ENCODE measurements around the gene HECW1. TPM values are rescaled to one million over a fixed set of nuclear protein-coding genes. Genes with fewer than 3 reads are reported as not detected.

The HECW1 gene
- total RNA-seq, 1 donor from 2014 or later = 54.7 TPM

GRCh38 chr7:43509906-43510305 is 397.5 kb downstream of the HECW1 start:
- no peak for DNase-seq

GRCh38 chr7:43511029-43511428 is 398.6 kb downstream of the HECW1 start:
- DNase-seq = no peak

- DNase-seq = no peak
Observed at GRCh38 chr7:43511769-43512515, 399.5 kb downstream of the HECW1 start.

GRCh38 chr7:43513251-43513650 is 400.8 kb downstream of the HECW1 start:
- DNase-seq = no peak

GRCh38 chr7:43516581-43517342 is 404.3 kb downstream of the HECW1 start:
- DNase-seq = no peak

GRCh38 chr7:43517464-43517863 is 405.0 kb downstream of the HECW1 start:
- DNase-seq = no peak

- no peak for DNase-seq
Observed at GRCh38 chr7:43520201-43520600, 407.8 kb downstream of the HECW1 start.

GRCh38 chr7:43522406-43523156 is 410.1 kb downstream of the HECW1 start:
- DNase-seq = no peak

GRCh38 chr7:43528576-43529354 is 416.3 kb downstream of the HECW1 start:
- DNase-seq = no peak

- DNase-seq = no peak
Observed at GRCh38 chr7:43530553-43531410, 418.3 kb downstream of the HECW1 start.

- DNase-seq = no peak
Observed at GRCh38 chr7:43531700-43532099, 419.3 kb downstream of the HECW1 start.

GRCh38 chr7:43533801-43534479 is 421.5 kb downstream of the HECW1 start:
- no peak for DNase-seq

GRCh38 chr7:43535031-43535451 is 422.6 kb downstream of the HECW1 start:
- no peak for DNase-seq

- no peak for DNase-seq
Observed at GRCh38 chr7:43535810-43536585, 423.6 kb downstream of the HECW1 start.

- DNase-seq = no peak
Observed at GRCh38 chr7:43536773-43537172, 424.3 kb downstream of the HECW1 start.

GRCh38 chr7:43537765-43538403 is 425.4 kb downstream of the HECW1 start:
- no peak for DNase-seq

- DNase-seq = no peak
Observed at GRCh38 chr7:43538404-43538771, 425.9 kb downstream of the HECW1 start.

GRCh38 chr7:43540471-43540870 is 428.0 kb downstream of the HECW1 start:
- no peak for DNase-seq

- no peak for DNase-seq
Observed at GRCh38 chr7:43542716-43543115, 430.3 kb downstream of the HECW1 start.
